Activated naive CD4-positive, alpha-beta T cell (primary cell): ENCODE measurements around the gene STAMBPL1.
"Not testable (repeated sequence)": the region's sequence is repeated elsewhere in the genome, so short reads cannot be mapped to it uniquely, and the experiment has no call there.

Source experiments
- DNase-seq, 4 experiments: peaks; one replicate each; lab custom pipeline; 2025; lab: John Stamatoyannopoulos, UW

STAMBPL1 gene

DNA sequence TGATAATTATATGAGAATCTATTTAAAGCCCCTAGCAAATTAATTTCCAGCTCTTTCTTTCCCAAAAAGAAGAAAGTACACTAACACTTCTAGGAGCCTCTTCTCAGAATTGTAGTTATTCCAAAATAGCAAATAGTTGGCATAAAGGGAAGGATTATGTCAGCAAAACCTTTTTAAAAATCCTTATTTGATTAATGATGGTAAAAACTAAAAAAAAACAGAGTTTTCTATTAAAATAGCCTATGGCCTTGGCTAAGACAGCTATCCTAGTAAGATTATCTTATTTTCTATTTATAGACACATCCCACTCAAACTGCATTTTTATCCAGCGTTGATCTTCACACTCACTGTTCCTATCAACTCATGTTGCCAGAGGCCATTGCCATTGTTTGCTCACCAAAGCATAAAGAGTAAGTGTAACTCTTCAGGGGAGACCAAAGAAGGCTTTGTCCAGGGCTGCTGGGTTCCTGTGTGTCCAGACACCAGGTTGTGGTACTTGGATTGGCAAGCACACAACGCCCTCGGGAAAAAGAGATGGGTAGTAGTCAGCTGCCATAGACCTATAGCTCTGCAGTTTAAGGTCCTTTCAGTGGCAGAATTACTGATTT, 41.0 kb downstream of the STAMBPL1 start:
- no peak for DNase-seq

DNA sequence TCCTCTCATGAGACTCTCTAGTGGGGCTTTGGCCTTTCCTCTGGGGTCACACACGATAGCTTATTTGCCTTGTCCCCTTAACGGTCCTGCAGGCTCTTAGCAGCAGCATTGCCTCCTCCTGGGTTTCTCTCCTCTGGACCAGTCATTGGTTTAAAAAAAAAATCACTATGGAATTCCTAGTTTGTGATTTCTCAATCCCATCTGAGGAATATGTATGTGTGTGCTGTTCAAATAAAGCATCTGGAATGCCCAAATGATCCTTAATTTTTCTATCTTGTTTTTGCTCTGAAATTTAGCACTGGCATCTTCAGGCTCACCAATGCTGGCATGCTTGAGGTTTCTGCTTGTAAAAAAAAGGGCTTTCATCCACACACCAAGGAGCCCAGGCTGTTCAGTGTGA, 42.0 kb downstream of the STAMBPL1 start:
- DNase-seq = no peak

DNA sequence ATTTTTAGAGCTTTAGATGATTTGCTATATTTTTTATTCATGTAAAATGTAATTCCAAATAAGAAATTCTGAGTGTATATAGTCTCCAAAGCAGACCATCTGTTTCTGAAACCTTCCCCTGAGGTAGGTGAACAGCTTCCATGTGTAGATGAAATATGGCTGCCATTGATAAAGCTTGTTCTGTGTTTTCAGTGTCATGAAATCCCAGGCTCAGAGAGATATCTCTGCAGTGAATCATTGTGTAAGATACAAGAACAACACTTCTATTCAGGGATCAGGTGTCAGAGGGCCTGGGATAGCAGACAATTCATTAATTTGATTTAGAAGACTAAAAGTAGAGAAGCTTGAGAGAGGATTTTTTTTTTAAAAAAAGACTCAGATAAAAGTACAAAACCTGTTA, 43.5 kb downstream of the STAMBPL1 start:
- no peak for DNase-seq

DNA sequence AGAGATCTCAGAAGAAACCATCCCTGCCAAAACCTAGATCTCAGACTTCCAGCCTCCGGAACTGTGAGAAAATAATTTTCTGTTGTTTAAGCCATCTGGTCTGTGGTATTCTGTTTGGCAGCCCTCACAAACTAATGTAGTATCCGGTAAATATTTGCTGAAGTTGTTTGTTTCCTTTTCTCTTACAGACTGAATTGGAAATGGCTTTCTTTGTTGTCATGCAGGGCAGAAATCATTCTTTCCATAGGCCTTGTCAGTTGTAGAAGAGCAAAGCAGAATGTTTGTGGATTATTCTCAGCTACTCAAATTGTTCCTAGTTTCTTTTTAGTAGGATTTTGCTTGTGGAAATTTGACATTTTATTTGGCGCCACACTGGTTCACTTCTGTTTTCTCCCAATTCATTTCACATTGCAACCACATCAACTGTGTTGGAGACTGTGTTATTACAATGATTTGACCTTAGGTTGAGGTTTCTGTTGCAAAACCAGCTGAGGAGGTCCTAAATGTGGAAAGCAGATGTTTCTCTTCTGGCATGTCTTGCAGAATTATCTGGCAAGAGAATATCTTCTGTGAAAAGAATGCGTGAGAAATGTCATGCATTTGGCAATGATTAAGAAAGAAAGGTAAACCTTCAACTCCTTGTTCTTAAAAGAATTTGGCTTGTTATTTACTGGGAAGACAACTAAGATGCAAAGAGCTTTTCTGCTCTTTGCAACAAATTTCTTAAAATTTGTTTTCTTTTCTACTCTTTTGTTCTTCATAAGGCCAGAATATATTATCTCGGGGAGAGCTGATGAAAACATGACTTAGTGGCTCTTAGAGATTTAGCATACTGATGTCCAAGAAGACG, 46.7 kb downstream of the STAMBPL1 start:
- no peak for DNase-seq

DNA sequence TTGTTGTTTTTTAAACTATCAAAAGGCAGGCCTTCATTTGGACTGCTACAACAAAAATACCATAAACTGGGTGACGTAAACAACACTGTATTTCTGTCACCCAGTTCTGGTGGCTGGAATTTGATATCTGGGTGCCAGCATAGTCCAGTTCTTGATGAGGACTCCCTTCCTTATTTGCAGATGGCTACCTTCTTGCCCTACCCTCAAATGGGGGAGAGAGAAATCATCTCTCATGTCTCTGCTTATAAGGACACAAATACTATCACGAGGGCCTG, 47.3 kb downstream of the STAMBPL1 start:
- DNase-seq = no peak

DNA sequence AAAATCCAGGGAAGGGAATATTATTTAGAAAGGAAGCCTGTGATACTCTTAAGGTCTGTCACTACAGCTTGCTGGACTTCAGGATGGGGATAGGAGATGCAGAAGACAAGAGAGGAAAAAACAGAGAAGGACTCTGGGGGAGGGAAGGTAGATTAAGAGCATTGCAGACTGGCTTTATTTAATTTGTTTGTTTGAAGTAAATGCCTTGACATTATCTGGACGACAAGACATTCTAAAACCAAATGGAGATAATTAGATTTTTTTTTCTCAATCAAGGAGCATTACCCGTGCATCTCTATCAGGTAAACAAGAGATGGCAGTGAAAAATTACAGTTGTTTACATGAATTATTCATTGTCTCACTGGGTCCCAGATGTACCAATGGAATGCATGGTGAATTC, 48.2 kb downstream of the STAMBPL1 start:
- no peak for DNase-seq

DNA sequence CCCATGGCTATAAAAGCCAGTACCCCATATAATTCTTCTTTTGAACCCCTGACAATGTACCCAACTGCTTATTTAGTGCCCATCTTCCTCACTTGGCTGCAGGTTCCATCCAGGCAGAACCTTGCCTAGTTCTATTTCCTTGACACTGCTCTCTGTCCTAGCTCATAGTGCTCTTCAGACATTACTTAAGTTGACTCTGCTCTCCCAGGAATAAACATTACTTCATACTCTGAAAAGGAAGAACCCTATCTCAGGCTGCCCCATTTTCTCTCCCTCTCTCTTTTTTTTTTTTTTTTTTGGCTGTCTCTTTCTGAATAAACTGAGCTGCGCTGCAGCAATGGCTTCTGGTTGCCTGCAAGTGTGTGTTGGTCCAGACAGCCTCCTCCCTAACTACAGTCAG, 51.5 kb downstream of the STAMBPL1 start:
- DNase-seq = no peak

DNA sequence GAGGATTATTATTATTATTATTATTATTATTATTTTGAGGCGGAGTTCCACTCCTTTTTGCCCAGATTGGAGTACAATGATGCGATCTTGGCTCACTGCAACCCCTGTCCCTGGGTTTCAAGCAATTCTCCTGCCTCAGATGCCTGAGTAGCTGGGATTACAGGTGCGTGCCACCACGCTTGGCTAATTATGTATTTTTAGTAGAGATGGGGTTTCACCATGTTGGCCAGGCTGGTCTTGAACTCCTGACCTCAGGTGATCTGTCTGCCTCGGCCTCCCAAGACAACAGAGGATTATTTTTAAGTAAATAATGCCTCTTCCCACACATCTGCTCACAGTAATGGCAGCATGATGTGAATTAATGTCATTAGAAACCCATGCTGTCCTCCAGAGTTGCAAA, 52.0 kb downstream of the STAMBPL1 start:
- not testable (repeated sequence) for DNase-seq

DNA sequence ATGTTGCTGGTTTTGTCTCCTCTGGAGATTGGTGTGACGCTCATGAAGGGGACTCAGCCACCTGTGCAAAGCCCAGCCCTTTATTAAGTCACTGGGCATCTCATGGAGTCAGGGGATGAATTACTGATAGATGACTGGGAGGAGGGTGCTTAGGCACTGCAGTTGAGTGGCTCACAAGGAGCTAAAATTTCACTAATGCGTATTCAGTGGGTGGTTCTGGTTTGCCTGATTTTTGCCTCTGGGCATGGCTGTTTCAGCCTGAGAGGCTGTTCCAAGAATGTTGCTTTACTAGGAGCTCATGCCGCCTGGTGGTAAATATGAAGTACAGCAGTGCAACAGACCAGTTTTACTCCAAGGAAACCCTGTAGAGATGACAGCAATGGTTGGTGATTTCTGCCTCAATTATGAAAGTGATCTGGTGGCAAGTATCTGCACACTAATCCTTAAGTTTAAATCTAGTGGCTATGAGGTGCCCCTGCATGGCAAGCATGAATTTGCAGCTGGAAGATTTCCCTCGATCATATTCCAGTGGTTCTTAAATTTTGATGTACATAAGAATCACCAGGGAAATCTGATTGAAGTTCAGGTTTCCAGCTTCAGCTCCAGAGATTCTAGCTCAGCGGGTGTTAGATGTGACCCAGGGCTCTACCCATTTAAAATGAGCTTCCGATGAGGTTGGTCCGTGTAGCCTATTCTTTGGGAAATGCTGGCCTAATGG, 52.7 kb downstream of the STAMBPL1 start:
- DNase-seq = no peak

DNA sequence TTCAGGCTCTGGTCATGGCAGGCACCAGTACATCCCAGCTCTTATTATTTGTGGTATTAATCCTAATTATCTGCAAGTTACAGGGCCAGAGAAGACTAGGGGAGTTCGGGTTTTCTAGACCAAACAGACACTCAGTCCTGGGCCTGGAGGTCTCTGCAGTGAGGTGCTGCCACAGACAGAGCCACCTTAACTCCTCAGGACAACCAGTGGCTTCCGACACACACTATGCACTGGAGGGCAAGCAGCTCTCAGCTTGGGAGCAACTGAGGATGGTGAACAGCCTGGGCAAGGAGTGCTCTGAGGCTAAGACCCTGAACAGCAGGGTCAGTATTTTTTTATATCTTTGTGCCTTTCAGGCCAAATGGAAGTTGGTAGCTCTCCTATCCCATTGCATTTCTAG, 53.5 kb downstream of the STAMBPL1 start:
- no peak for DNase-seq

DNA sequence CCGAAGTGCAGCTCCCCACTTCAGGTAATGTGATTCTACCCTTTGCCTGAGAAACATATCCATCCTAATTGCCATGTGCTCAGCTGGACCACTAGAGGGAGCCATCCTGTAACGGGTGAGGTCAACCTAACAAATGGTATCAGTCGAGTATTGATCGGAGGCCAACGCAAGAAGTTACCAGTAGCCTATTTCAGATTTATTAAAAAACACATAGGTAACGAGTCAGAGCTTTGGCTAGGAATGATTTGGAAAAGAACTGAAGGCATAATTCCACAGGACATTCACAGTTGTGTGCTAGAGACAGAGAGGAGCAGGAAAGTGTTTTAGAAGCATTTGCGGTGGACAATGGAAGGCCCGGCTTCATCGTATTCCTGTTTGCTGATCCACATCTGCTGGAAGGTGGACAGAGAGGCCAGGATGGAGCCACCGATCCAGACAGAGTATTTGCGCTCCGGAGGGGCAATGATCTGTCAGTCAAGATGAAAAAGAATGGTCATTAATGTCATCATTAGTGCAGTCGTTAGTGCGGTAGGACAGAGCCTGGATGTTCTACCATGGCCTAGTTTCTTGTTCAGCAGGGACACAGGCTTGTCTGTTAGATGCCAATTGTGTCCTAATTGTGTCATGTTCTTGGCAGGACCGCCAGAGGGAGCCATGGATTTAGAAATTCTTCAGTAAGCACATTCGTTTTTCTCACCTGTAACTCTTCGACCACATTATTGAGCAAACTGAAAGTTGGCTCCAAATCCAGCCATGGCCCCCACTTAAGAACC, 55.0 kb downstream of the STAMBPL1 start:
- peak; percentile 8 to 55 (median 26) for DNase-seq

DNA sequence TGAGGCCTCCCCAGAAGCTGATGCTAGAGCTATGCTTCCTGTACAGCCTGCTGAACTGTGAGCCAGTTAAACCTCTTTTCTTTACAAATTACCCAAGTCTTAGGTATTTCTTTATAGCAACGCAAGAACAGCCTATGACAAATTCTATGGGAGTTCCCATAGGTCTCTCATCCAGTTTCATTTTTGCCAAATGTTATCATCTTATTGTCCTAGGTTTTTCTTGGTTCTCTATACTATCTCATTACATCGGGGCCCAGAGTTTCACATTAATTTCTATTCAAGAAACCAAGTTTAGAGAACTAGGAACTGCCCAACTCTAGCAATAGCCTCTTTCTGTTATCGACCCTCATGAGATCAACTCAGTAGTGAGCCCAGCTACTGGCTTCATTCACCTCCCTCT, 56.6 kb downstream of the STAMBPL1 start:
- no peak for DNase-seq

DNA sequence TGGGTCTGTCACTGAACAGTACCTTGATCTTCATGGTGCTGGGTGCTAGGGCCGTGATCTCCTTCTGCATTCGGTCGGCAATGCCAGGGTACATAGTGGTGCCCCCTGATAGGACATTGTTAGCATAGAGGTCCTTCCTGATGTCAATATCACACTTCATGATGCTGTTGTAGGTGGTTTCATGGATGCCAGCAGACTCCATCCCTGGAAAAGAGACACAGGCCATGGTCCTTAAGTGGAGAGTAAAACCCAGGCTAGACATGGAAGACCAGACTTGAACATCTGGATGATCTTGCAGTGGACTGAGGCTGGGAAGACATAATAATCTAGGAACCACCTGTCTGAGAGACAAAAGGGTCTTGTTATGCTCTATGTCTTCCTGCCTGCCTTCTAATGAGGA, 58.0 kb downstream of the STAMBPL1 start:
- no peak for DNase-seq

DNA sequence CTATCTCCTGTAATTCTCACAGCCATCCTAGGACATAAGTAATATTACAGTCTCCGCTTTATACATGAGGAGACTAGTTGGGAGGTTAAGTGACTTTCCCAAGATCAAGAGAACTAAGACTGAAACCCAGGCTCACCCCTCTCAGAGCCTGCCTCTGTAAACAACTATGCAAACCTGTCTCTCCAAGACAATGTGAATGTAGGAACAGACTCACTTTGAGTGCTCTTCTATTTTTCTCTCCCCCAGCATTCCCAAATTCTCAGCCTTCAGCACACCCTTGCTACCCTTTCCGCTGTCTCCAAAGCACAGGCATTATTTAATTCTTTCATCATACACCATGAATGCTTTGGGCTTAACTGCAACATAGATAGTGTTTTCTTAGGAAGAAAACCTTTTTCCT, 58.9 kb downstream of the STAMBPL1 start:
- DNase-seq = no peak

DNA sequence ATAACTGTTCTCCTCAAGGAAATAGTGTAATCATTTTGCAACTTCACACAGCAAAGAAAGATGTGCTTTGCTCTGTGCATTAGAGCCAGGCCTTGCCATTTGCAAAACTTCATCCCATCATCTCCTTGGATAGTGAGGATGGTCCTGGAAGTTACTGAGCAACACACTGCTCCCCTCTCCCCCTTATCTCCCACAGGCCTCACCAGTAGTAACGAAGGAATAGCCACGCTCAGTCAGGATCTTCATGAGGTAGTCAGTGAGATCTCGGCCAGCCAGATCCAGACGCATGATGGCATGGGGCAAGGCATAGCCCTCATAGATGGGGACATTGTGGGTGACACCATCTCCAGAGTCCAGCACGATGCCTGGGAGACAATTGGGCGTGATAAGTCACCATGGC, 61.0 kb downstream of the STAMBPL1 start:
- DNase-seq = no peak

DNA sequence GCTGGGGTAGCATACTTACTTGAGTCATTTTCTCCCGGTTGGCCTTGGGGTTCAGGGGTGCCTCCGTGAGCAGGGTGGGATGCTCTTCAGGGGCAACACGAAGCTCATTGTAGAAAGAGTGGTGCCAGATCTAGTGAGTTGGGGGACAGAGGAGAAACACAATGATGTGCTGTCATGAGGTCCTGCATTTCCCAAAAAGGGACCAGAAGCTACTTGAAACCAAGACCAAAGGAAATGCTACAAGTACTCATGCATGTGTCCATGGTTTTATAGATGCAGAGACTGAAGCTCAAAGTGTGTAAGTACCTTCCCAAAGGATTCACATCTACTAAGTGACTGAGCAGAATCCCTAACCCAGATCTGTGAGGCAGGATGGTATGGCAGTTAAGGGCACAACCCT, 63.7 kb downstream of the STAMBPL1 start:
- no peak for DNase-seq

DNA sequence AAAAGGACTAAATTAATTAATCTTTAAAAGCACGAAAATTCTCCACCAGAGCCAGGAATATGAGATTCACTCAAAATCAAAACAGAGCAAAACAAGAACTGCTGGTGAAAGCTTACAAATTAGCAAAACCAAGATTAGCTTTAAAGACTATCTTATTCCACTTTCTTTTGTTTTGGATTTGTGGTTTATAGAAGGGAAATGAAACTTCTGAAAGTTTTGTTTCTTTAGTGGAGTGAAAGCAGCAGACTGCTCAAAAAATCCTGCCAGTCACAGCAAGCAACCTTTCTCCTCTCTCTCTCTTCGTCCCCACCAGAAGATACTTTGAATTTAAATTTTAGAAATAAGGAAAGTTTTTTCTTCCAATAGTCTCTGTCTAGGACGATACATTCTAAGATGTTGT, 64.8 kb downstream of the STAMBPL1 start:
- no peak for DNase-seq

DNA sequence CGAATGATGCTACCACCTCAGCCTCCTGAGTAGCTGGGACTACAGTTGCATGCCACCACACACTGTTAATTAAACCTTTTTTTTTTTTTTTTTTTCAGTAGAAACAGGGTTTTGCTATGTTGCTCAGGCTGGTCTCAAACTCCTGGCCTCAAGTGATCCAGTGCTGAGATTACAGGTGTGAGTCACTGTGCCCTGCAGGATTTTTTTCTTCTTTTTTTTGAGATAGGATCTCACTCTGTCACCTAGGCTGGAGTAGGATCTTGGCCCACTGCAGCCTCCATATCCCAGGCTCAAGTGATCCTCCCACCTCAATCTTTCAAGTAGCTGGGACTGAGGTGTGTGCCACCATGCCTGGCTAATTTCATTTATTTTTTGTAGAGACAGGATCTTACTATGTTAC, 66.2 kb downstream of the STAMBPL1 start:
- DNase-seq = no peak

DNA sequence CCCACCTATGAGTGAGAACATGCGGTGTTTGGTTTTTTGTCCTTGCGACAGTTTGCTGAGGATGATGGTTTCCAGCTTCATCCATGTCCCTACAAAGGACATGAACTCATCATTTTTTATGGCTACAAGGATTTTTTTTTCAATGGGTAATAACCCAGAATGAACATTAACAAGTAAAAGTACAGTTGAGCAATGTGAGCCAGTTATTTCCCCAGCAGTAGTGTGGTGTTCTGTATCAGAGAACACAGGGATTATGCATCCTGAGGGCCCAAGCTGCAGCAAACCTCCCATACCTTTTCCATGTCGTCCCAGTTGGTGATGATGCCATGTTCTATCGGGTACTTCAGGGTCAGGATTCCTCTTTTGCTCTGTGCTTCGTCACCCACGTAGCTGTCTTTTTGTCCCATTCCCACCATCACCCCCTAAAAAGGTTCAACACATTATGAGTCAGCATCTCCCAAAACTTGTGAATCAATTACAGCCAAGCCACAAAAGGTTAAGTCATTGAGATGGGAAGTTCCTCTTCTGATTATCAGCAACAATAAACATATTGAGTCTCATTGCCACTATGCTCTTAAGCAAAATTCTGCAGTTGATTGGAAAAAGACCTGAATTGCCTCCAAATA, 67.0 kb downstream of the STAMBPL1 start:
- no peak for DNase-seq

DNA sequence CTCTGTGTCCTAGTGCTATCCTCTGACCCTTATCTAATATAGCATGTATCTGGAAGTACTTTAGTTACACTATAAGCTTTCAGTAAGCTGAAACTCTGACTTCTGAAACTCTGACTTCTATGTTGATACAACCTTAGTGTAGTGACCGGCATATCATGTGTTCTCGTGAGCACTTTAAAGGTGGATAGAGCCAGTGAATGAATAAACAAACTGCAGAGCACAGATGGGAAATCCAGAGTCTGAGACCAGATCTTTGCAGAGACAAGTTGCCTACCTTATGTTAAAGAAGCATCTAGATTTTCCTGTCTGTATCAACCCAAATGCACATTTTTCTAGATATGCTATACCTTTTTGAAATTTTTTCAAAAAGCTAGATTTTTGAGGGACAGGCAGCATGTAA, 69.0 kb downstream of the STAMBPL1 start:
- DNase-seq = no peak

DNA sequence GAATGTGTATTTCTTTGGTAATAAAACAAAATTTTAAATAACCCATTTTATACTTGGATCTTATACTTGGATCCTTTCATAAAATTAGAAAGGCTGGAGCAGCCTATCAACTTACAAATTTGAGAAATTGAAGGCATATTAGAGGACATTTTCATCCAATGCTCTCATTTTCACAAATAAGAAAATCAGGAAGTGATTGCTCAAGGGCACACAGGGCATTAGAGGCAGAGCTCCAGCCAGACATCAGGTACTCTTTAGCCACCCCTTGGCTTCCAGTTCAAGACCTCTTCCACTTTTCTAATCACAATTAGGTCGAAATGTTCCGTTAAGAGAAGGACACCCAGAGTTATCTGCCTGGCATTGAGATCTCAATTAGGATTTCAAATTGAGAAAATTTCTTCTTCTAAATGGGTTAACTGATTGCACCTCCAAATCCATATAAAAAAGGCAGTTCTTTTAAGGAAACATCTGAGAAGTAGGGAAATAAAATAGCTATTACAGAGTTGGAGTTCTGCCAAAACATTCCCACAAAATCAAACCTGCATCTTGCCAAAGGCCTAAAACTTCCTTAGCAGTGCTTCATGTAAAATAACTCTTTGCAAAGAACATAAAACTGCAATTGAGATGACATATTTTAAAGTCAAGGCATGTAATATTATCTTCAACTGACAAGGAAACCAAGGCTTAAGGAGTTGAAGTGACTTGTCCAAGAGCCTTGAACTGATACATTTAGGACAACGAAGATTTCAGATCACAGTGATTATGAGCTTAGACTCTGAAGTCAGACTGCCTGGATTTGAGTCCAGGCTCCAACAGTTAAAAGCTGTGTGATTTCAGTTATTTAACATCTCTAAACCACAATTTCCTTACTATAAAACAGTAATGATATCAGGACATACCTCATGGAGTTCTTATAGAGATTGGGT, 70.1 kb downstream of the STAMBPL1 start:
- DNase-seq = no peak
